Measurements from ENCODE around the gene SPECC1L.
"Not testable (repeated sequence)": the region's sequence is repeated elsewhere in the genome, so short reads cannot be mapped to it uniquely, and the experiment has no call there.

The SPECC1L gene

GRCh38 chr22:24285245-24285644 is 14.6 kb downstream of the SPECC1L start:
- DNase-seq = no peak

- not testable (repeated sequence) for DNase-seq
Measured at GRCh38 chr22:24287212-24287611, 16.6 kb downstream of the SPECC1L start.

GRCh38 chr22:24287801-24288200 is 17.2 kb downstream of the SPECC1L start:
- not testable (repeated sequence) for DNase-seq

GRCh38 chr22:24289114-24289513 is 18.5 kb downstream of the SPECC1L start:
- DNase-seq = no peak

- DNase-seq = no peak
Measured at GRCh38 chr22:24289741-24290163, 19.1 kb downstream of the SPECC1L start.

- no peak for DNase-seq
Measured at GRCh38 chr22:24290459-24290858, 19.8 kb downstream of the SPECC1L start.

GRCh38 chr22:24291515-24292201 is 21.0 kb downstream of the SPECC1L start:
- DNase-seq = no peak

GRCh38 chr22:24292202-24292830 is 21.7 kb downstream of the SPECC1L start:
- not testable (repeated sequence) for DNase-seq

GRCh38 chr22:24294913-24295312 is 24.3 kb downstream of the SPECC1L start:
- not testable (repeated sequence) for DNase-seq

- not testable (repeated sequence) for DNase-seq
Measured at GRCh38 chr22:24298497-24299155, 28.0 kb downstream of the SPECC1L start.

- not testable (repeated sequence) for DNase-seq
Measured at GRCh38 chr22:24300522-24300921, 29.9 kb downstream of the SPECC1L start.

- DNase-seq = no peak
Measured at GRCh38 chr22:24302591-24302990, 32.0 kb downstream of the SPECC1L start.

GRCh38 chr22:24303007-24303406 is 32.4 kb downstream of the SPECC1L start:
- no peak for DNase-seq

GRCh38 chr22:24304062-24304675 is 33.5 kb downstream of the SPECC1L start:
- DNase-seq = no peak

GRCh38 chr22:24305260-24305692 is 34.6 kb downstream of the SPECC1L start:
- DNase-seq = no peak

GRCh38 chr22:24310969-24311368 is 40.3 kb downstream of the SPECC1L start:
- DNase-seq = no peak

- no peak for DNase-seq
Measured at GRCh38 chr22:24315367-24315966, 44.8 kb downstream of the SPECC1L start.

- not testable (repeated sequence) for DNase-seq
Measured at GRCh38 chr22:24316264-24316663, 45.6 kb downstream of the SPECC1L start.

- DNase-seq = not testable (repeated sequence)
Measured at GRCh38 chr22:24317511-24317910, 46.9 kb downstream of the SPECC1L start.

- DNase-seq = no peak
Measured at GRCh38 chr22:24319451-24319850, 48.8 kb downstream of the SPECC1L start.

- DNase-seq = no peak
Measured at GRCh38 chr22:24321999-24322398, 51.4 kb downstream of the SPECC1L start.

- DNase-seq = no peak
Measured at GRCh38 chr22:24322522-24322921, 51.9 kb downstream of the SPECC1L start.

- DNase-seq = no peak
Measured at GRCh38 chr22:24323233-24323632, 52.6 kb downstream of the SPECC1L start.

Measured in cortex of kidney (tissue), 1 donor.